ENCODE measurements around the gene SH2D5.

- TF ChIP-seq CTCF (IDR thresholded peaks at IDR 0.05; ENCODE audit: insufficient read depth, low read length) (peak; percentile 26), POLR2AphosphoS5 (IDR thresholded peaks at IDR 0.05; ENCODE audit: low read depth) (no peak), REST (IDR thresholded peaks at IDR 0.05; ENCODE audit: insufficient replicate concordance, low read depth) (no peak), GABPA (IDR thresholded peaks at IDR 0.05; ENCODE audit: low read depth) (no peak)
These were observed at the start of gene SH2D5 for GRCh38 chr1:20732588-20733359.
